GM12872 (cell line): ENCODE results near the gene ANKRD12.

Source experiments
- CTCF ChIP-seq: IDR thresholded peaks from 3 replicates; pipeline ENCODE4 v1.5.1; 2011; ENCODE audit warnings: low read depth, mild to moderate bottlenecking, low read length, moderate library complexity; ENCODE audit not compliant: insufficient read depth

Gene ANKRD12

GRCh38 chr18:9248661-9249060 is 112.1 kb downstream of the ANKRD12 start:
- no peak for TF ChIP-seq CTCF

- TF ChIP-seq CTCF = no peak
Measured at GRCh38 chr18:9249254-9249653, 112.7 kb downstream of the ANKRD12 start.

DNA sequence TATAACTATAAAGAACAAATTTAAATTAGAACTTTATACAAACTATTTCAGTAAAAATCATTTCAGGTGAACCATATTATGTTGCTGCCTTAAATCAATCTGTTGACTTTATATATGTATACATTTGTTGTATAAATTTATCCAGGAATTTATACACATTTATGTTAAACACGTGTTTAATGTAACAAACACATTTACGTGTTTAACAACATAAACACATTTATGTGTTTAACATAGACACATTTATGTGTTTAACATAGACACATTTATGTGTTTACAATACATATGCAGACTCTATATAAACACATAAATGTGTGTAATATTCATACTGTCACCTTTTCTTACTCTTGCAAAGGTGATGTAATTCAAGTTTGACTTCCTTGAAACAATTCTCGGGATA is 122.6 kb downstream of the ANKRD12 start:
- TF ChIP-seq CTCF = no peak

- no peak for TF ChIP-seq CTCF
Measured at GRCh38 chr18:9260388-9261380, 124.1 kb downstream of the ANKRD12 start.

DNA sequence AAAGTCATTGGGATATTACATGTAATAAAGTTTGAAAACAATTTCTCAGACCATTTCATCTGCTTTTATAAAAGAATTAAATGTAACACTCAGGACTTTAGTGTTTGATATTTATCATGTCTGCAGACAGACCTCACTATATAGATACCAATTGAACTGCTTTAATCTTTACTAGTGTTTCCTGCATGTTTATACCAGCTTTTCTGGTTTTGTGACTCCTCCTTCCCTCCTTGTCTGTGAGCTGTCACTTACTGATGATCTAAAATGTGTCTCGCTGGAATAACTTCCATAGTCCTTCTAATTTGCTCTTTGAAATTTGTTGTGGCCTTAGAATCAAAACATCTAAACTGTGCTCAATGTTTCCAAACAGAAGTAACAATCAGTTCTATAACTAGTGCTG is 126.7 kb downstream of the ANKRD12 start:
- TF ChIP-seq CTCF = no peak

- TF ChIP-seq CTCF = no peak
Measured at GRCh38 chr18:9273221-9273620, 136.6 kb downstream of the ANKRD12 start.

- no peak for TF ChIP-seq CTCF
Measured at GRCh38 chr18:9275890-9276289, 139.3 kb downstream of the ANKRD12 start.
